Left lung (tissue), 10 donors: ENCODE data around the gene ANKRD17. TPM values are rescaled to one million over a fixed set of nuclear protein-coding genes. Genes with fewer than 3 reads are reported as not detected.

Source experiments
- ATAC-seq: fragments of 200-7000 bp; cut with Tn5 transposase; one replicate; pipeline ENCODE4 v1.9.1; 2020; ENCODE audit warnings: moderate library complexity
- DNase-seq, 4 donors: peaks; one replicate each; pipeline ENCODE4 v3.0.0-alpha.2; 2013 to 2020
- H3K27ac ChIP-seq, 2 donors: fragments of 200-600 bp; sonication (generic) in 1 of 2; one replicate each; pipeline versions ENCODE4 v1.5.0 to v1.8.0; 2020 to 2021
- H3K27me3 ChIP-seq, 2 donors: fragments of 200-600 bp; sonication (generic) in 1 of 2; one replicate each; pipeline versions ENCODE4 v1.5.0 to v1.8.0; 2020 to 2021
- H3K36me3 ChIP-seq, 2 donors: fragments of 200-600 bp; sonication (generic) in 1 of 2; one replicate each; pipeline versions ENCODE4 v1.5.0 to v1.8.0; 2020 to 2021
- H3K4me1 ChIP-seq, 2 donors: fragments of 200-600 bp; one replicate each; pipeline ENCODE4 v1.8.0; 2021
- H3K4me3 ChIP-seq, 2 donors: fragments of 200-600 bp; sonication (generic) in 1 of 2; one replicate each; pipeline versions ENCODE4 v1.5.0 to v1.8.0; 2020 to 2021; ENCODE audit warnings: mild to moderate bottlenecking in 1 of 2
- H3K9me3 ChIP-seq, 2 donors: fragments of 200-600 bp; sonication (generic) in 1 of 2; one replicate each; pipeline versions ENCODE4 v1.5.0 to v1.8.0; 2020 to 2021
- intact Hi-C, 2 donors: fragments of 100-400 bp; cut with DNase I; formaldehyde crosslinking; loops; one replicate each; pipeline versions ENCODE4 v1.11.2 to v1.14.2; 2022
- polyA plus RNA-seq, 6 donors: library from polyadenylated mRNA; unstranded; fragments of 120-200 nt; gene quantifications; one replicate each; pipeline ENCODE4 v1.2.1, GENCODE V29; 2013; ENCODE audit not compliant: insufficient read length in 6 of 6
- total RNA-seq, 2 donors: library from RNA; stranded (reverse); fragmentation: NEBNext Ultra II Directional; extraction: Animal tissue kit (Norgen Biotek cat#: 25700); gene quantifications; one replicate each; pipeline ENCODE4 v1.2.1, GENCODE V29; 2021
- TF ChIP-seq, protein P1 (sequence below), 2 donors: fragments of 200-600 bp; sonication (generic) in 1 of 2; IDR thresholded peaks; one replicate each; pipeline versions ENCODE4 v1.5.0 to v1.8.0; 2021; ENCODE audit warnings: antibody characterized with exemption in 2 of 2
- donor health status: DM: no; HTN: yes; CAD: no.
- donor health status: DM: no; HTN: no; CAD: no.

The ANKRD17 gene
- total and polyA plus RNA-seq, 8 donors = 57.5 to 83.0 (median 74.9) TPM

DNA sequence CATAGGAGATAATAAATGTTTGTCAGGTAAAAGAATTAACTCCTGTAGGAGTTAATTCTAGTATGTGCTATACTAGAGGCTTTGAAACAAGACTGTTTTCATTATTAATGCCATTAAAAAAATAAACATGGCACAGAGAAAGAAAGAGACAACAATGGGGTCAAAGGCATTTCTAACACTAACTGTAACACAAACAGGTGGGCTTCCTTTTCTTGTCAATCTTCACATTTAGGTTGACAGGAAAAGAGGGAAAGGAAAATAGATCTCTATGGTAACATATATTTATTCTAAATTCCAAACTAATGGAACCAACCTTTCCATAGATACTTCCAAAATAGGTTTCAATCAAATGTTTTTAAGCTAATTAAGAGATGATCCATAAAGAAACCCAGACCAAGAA, 9.8 kb downstream of the ANKRD17 start:
- H3K4me1 ChIP-seq = peaks cover 0 to 21% of the 10 kb centered on the region in 2 donors

DNA sequence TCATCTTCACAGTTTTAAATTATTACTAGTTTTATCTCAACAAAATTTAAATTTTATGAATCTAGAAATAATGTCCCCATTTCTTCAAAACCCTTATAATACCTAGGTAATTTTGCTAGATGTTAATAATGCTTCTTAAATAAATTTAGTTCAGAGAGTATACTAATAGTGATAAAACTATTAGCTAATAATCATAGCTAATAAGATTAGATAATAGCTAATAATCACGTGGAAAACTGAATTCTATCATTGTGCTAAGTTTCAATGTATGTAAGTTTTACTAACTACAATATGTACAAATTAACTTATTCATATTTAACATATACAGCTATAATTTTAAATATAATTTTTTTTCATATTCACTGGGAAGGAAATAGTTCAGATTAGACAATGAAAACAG, 10.2 kb downstream of the ANKRD17 start:
- no peak for DNase-seq
- H3K4me3 ChIP-seq = no peak overlapping the region
- intact Hi-C loops = no loop called here
- peaks cover 0 to 15% of the 10 kb centered on the region in 2 donors for H3K36me3 ChIP-seq
- TF ChIP-seq, protein P1, sequence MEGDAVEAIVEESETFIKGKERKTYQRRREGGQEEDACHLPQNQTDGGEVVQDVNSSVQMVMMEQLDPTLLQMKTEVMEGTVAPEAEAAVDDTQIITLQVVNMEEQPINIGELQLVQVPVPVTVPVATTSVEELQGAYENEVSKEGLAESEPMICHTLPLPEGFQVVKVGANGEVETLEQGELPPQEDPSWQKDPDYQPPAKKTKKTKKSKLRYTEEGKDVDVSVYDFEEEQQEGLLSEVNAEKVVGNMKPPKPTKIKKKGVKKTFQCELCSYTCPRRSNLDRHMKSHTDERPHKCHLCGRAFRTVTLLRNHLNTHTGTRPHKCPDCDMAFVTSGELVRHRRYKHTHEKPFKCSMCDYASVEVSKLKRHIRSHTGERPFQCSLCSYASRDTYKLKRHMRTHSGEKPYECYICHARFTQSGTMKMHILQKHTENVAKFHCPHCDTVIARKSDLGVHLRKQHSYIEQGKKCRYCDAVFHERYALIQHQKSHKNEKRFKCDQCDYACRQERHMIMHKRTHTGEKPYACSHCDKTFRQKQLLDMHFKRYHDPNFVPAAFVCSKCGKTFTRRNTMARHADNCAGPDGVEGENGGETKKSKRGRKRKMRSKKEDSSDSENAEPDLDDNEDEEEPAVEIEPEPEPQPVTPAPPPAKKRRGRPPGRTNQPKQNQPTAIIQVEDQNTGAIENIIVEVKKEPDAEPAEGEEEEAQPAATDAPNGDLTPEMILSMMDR (IDR thresholded peaks at IDR 0.05) = no peak
- no peak for ATAC-seq
- H3K9me3 ChIP-seq = no peaks in the 10 kb centered on the region
- H3K27me3 ChIP-seq = no peaks in the 10 kb centered on the region
- no peak overlapping the region for H3K27ac ChIP-seq
- peaks cover 0 to 19% of the 10 kb centered on the region in 2 donors for H3K4me1 ChIP-seq

More for the DNA sequence above, 9.8 kb downstream of the ANKRD17 start:
- Histone ChIP-seq H3K9me3 (no peaks in the 10 kb centered on the region), H3K4me3 (no peak overlapping the region), H3K27me3 (no peaks in the 10 kb centered on the region), H3K27ac (no peak overlapping the region), H3K36me3 (peaks cover 0 to 15% of the 10 kb centered on the region in 2 donors)
- DNase-seq = no peak
- no peak for ATAC-seq
- intact Hi-C loops = no loop called here
- TF ChIP-seq, protein P1 (IDR thresholded peaks at IDR 0.05) = no peak

DNA sequence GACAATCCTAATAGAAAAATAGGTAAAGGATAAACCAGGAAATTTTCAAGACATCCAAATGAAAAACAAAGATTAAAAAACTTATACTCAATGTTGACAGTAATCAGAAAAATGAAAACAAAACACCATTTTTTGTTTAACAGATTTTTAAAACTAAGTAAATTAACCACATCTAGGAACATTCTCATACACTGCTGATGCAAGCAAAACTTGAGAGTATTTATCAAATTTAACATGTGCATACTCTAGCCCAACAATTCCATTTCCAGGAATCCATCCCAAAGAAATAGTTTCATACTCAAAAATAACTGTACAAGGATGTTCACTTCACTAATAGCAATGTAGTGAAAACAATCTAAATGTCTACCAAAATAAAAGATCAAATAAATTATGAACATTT, 11.5 kb downstream of the ANKRD17 start:
- H3K36me3 ChIP-seq = peaks cover 0 to 8% of the 10 kb centered on the region in 2 donors
- no peaks in the 10 kb centered on the region for H3K9me3 ChIP-seq
- ATAC-seq (no peak), DNase-seq (no peak)
- H3K27me3 ChIP-seq = no peaks in the 10 kb centered on the region
- H3K4me3 ChIP-seq = no peak overlapping the region
- no peak overlapping the region for H3K27ac ChIP-seq
- intact Hi-C loops = no loop called here
- TF ChIP-seq, protein P1 (IDR thresholded peaks at IDR 0.05) = no peak
- peaks cover 0 to 12% of the 10 kb centered on the region in 2 donors for H3K4me1 ChIP-seq

DNA sequence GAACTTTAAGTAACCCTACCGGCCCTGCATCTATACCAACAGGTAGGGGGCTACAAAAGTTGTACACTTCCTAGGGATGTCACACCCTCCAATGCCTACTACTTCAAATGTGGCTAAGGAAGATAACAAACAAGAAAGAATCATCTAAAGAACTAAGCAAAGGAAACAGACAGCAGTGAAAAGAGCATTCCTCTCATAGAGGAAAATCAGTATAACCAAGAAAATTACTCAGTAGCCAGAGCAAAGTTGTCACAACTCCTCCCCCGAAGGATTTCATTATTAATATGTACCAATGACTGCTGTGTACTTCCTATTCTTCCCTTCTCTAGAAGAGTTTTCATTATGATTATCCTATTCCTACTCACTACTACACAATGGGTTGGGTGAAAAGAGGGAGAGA, 12.6 kb downstream of the ANKRD17 start:
- no peak for DNase-seq
- H3K4me3 ChIP-seq = no peak overlapping the region
- H3K4me1 ChIP-seq = peaks cover 0 to 19% of the 10 kb centered on the region in 2 donors
- TF ChIP-seq, protein P1 (IDR thresholded peaks at IDR 0.05) = no peak
- ATAC-seq = no peak
- H3K27ac ChIP-seq = no peak overlapping the region
- H3K9me3 ChIP-seq = no peaks in the 10 kb centered on the region
- intact Hi-C loops = no loop called here
- no peaks in the 10 kb centered on the region for H3K27me3 ChIP-seq
- peaks cover 0 to 8% of the 10 kb centered on the region in 2 donors for H3K36me3 ChIP-seq

DNA sequence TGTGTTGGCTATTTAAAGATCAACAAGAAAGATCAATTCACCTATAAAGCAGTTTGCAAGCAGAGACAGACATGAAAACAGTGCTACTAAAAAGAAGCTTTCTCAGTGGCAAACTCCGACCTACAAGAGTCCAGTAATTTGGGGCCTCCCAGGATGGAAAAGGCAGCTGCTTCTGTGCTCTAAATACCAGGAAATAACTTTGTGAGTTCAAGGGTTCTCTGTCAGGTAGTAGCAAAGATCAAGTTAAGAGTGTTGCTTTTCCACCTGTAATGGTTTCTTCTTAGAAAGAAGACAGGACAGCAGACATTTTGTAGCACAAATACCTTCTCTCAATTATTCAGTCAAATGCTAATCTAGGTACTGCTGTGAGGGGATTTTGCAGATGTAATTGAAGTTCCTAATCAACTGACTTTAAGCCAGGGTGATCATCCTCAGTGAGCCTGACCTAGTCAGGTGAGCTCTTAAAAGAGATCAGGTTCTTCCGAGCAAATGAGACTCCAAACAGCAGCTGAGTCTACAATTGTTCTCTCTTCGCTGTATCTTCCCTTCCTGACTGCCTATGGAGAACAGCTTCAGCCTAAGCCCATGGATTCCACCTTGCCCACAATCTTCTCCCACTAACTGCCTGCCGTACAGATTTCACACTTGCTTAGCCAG, 13.5 kb downstream of the ANKRD17 start:
- Histone ChIP-seq H3K27ac (no peak overlapping the region), H3K27me3 (no peaks in the 10 kb centered on the region), H3K4me3 (no peak overlapping the region), H3K9me3 (no peaks in the 10 kb centered on the region), H3K36me3 (no peaks in the 10 kb centered on the region), H3K4me1 (peaks cover 0 to 21% of the 10 kb centered on the region in 2 donors)
- intact Hi-C loops = no loop called here
- DNase-seq (no peak), ATAC-seq (no peak)
- TF ChIP-seq, protein P1 (IDR thresholded peaks at IDR 0.05) = no peak
